Endodermal cell (in vitro differentiated cells): ENCODE data around the gene EHD3. TPM values are rescaled to one million over a fixed set of nuclear protein-coding genes. Genes with fewer than 3 reads are reported as not detected.

ENCODE experiments used
- DNase-seq: peaks from one replicate; pipeline ENCODE4 v3.0.0-alpha.2; 2017
- H3K27ac ChIP-seq: 2 replicates; pipeline ENCODE4 v1.5.1; 2013; ENCODE audit warnings: mild to moderate bottlenecking, low read depth, low read length, moderate library complexity
- H3K27me3 ChIP-seq: 2 replicates; pipeline ENCODE4 v1.6.1; 2013; ENCODE audit warnings: mild to moderate bottlenecking, low read length, moderate library complexity; ENCODE audit not compliant: insufficient read depth, control insufficient read depth, poor library complexity, severe bottlenecking
- H3K36me3 ChIP-seq: 2 replicates; pipeline ENCODE4 v1.7.0; 2013; ENCODE audit warnings: mild to moderate bottlenecking, low read length, moderate library complexity; ENCODE audit not compliant: control insufficient read depth, insufficient read depth
- H3K4me1 ChIP-seq: one replicate; pipeline ENCODE4 v1.7.0; 2013; ENCODE audit warnings: low read length; ENCODE audit not compliant: control insufficient read depth, insufficient read depth
- H3K4me3 ChIP-seq: 2 replicates; pipeline ENCODE4 v1.5.1; 2013; ENCODE audit warnings: mild to moderate bottlenecking, low read length, moderate library complexity
- H3K9ac ChIP-seq: 2 replicates; pipeline ENCODE4 v1.6.1; 2013; ENCODE audit warnings: mild to moderate bottlenecking, low read length, moderate library complexity; ENCODE audit not compliant: poor library complexity, severe bottlenecking; ENCODE audit errors: extremely low read depth
- H3K9me3 ChIP-seq: 2 replicates; pipeline ENCODE4 v1.6.1; 2013; ENCODE audit warnings: mild to moderate bottlenecking, low read length, moderate library complexity; ENCODE audit not compliant: control insufficient read depth
- H3K27ac Mint-ChIP-seq: 2 replicates; pipeline ENCODE4 v1.8.0; 2020; ENCODE audit warnings: mixed read lengths
- H3K27me3 Mint-ChIP-seq: 2 replicates; pipeline ENCODE4 v1.8.0; 2021; ENCODE audit warnings: mild to moderate bottlenecking, mixed read lengths; ENCODE audit not compliant: insufficient read depth
- H3K36me3 Mint-ChIP-seq: 2 replicates; pipeline ENCODE4 v1.8.0; 2020; ENCODE audit warnings: low read depth, mixed read lengths
- H3K4me1 Mint-ChIP-seq: 2 replicates; pipeline ENCODE4 v1.8.0; 2020; ENCODE audit warnings: mixed read lengths
- H3K4me3 Mint-ChIP-seq: 2 replicates; pipeline ENCODE4 v1.8.0; 2020; ENCODE audit warnings: mild to moderate bottlenecking, moderate library complexity, mixed read lengths
- H3K9me3 Mint-ChIP-seq: 2 replicates; pipeline ENCODE4 v1.8.0; 2020; ENCODE audit warnings: mild to moderate bottlenecking, mixed read lengths
- WGBS, 2 experiments: methylation state at CpG; one replicate each; pipeline versions ENCODE4 v1.1.5 to v1.1.7; 2013; ENCODE audit warnings: missing lambda C conversion rate in 2 of 2, mixed read lengths in 1 of 2; ENCODE audit not compliant: insufficient coverage in 1 of 2, insufficient read length in 1 of 2; 5-methylcytosine and 5-hydroxymethylcytosine counted together
- total RNA-seq, 2 donors: library from RNA; stranded (reverse); fragmentation: NEBNext Ultra II Directional in 1 of 2; extraction: Animal tissue kit (Norgen Biotek cat#: 25700) in 1 of 2; gene quantifications; 2 replicates in 1 of 2; 3 replicates in 1 of 2; pipeline ENCODE4 v1.2.1, GENCODE V29; 2021
- TF ChIP-seq, protein P1 (sequence below): fragments of 200-600 bp; sonication (generic); conservative IDR thresholded peaks from 2 replicates; pipeline ENCODE4 v1.5.0; 2021; ENCODE audit warnings: antibody characterized with exemption, mild to moderate bottlenecking

Gene EHD3
- total RNA-seq, 2 donors from 2014 or later: 10.7 to 15.5 TPM

- Histone ChIP-seq H3K36me3 (no peaks in the 10 kb centered on the region), H3K27ac (no peak overlapping the region), H3K4me3 (peak overlapping the region; percentile 87), H3K27me3 (no peaks in the 10 kb centered on the region), H3K9ac (no peak overlapping the region), H3K4me1 (peaks cover 9% of the 10 kb centered on the region), H3K9me3 (no peaks in the 10 kb centered on the region)
- TF ChIP-seq, protein P1, sequence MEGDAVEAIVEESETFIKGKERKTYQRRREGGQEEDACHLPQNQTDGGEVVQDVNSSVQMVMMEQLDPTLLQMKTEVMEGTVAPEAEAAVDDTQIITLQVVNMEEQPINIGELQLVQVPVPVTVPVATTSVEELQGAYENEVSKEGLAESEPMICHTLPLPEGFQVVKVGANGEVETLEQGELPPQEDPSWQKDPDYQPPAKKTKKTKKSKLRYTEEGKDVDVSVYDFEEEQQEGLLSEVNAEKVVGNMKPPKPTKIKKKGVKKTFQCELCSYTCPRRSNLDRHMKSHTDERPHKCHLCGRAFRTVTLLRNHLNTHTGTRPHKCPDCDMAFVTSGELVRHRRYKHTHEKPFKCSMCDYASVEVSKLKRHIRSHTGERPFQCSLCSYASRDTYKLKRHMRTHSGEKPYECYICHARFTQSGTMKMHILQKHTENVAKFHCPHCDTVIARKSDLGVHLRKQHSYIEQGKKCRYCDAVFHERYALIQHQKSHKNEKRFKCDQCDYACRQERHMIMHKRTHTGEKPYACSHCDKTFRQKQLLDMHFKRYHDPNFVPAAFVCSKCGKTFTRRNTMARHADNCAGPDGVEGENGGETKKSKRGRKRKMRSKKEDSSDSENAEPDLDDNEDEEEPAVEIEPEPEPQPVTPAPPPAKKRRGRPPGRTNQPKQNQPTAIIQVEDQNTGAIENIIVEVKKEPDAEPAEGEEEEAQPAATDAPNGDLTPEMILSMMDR: no peak
- WGBS, 2 experiments: 71 to 77% methylated on average over 3 to 7 of the region's 7 CpGs
- H3K4me1 Mint-ChIP-seq: peaks cover 25% of the 10 kb centered on the region
- H3K9me3 Mint-ChIP-seq: no peaks in the 10 kb centered on the region
- no peak overlapping the region for H3K27ac Mint-ChIP-seq
- DNase-seq: no peak
- peaks cover 5% of the 10 kb centered on the region for H3K27me3 Mint-ChIP-seq
- H3K36me3 Mint-ChIP-seq: no peaks in the 10 kb centered on the region
- no peak overlapping the region for H3K4me3 Mint-ChIP-seq
Measured at GRCh38 chr2:31236433-31237205, 2.7 kb downstream of the EHD3 start.

- Mint-ChIP-seq H3K4me3 (no peak overlapping the region), H3K36me3 (no peaks in the 10 kb centered on the region)
- no peaks in the 10 kb centered on the region for H3K27me3 ChIP-seq
Measured at GRCh38 chr2:31237348-31238017, 3.5 kb downstream of the EHD3 start.

GRCh38 chr2:31238126-31238905 is 4.4 kb downstream of the EHD3 start:
- TF ChIP-seq, protein P1: no peak
- Mint-ChIP-seq H3K4me1 (peaks cover 14% of the 10 kb centered on the region), H3K4me3 (no peak overlapping the region), H3K36me3 (no peaks in the 10 kb centered on the region), H3K9me3 (no peaks in the 10 kb centered on the region), H3K27me3 (peaks cover 5% of the 10 kb centered on the region), H3K27ac (no peak overlapping the region)
- DNase-seq: peak; percentile 37
- peaks cover 5% of the 10 kb centered on the region for H3K4me1 ChIP-seq
- no peaks in the 10 kb centered on the region for H3K9me3 ChIP-seq
- WGBS, 2 experiments: 86 to 93% methylated on average over 9 to 10 of the region's 10 CpGs
- no peak overlapping the region for H3K4me3 ChIP-seq
- no peaks in the 10 kb centered on the region for H3K27me3 ChIP-seq
- H3K9ac ChIP-seq: no peak overlapping the region
- H3K36me3 ChIP-seq: no peaks in the 10 kb centered on the region
- no peak overlapping the region for H3K27ac ChIP-seq

More at GRCh38 chr2:31237348-31238017, 3.5 kb downstream of the EHD3 start:
- WGBS, 2 experiments: 93 to 97% methylated on average over 4 to 9 of the region's 9 CpGs
- Mint-ChIP-seq H3K27ac (no peak overlapping the region), H3K27me3 (peaks cover 5% of the 10 kb centered on the region), H3K9me3 (no peaks in the 10 kb centered on the region), H3K4me1 (peaks cover 19% of the 10 kb centered on the region)
- Histone ChIP-seq H3K4me3 (no peak overlapping the region), H3K4me1 (peaks cover 5% of the 10 kb centered on the region), H3K27ac (no peak overlapping the region), H3K36me3 (no peaks in the 10 kb centered on the region), H3K9me3 (no peaks in the 10 kb centered on the region), H3K9ac (no peak overlapping the region)
- no peak for DNase-seq
- TF ChIP-seq, protein P1: no peak
